Measurements from ENCODE around the gene COL9A2.

COL9A2 gene

DNA sequence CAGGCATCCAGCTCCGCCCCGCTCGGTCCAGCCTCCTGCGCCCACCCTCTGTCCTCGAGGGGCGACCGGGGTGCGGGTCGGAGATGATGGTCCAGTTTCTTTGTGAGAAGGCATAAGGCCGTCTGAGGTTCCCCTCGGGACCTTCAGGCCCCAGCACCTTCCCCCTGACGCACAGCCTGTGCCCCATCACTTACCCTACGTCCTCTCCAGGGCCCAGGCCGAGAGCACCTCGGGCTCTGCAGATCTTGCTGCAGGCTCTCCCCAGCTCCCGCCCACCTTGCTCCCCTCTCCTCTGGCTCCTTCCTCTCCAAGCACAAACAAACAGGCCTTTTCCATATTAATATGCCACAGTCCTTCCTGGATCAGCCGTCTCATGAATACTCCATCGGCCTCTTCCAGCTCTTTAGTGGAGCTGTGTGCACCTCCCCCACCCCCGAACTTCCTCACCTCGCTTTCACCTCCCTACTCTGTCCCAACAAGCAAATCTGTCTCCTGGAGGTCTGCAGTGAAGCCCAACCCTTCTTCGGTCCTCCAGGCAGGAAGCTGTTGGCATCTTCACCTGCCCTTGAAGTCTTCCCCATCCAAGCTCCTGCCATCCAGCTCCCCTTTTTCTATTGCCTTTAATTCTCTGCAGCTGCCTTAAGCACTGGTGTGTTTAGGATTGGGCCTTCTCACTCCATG, 448 bp upstream of the COL9A2 start:
- DNase-seq, result no peak

DNA sequence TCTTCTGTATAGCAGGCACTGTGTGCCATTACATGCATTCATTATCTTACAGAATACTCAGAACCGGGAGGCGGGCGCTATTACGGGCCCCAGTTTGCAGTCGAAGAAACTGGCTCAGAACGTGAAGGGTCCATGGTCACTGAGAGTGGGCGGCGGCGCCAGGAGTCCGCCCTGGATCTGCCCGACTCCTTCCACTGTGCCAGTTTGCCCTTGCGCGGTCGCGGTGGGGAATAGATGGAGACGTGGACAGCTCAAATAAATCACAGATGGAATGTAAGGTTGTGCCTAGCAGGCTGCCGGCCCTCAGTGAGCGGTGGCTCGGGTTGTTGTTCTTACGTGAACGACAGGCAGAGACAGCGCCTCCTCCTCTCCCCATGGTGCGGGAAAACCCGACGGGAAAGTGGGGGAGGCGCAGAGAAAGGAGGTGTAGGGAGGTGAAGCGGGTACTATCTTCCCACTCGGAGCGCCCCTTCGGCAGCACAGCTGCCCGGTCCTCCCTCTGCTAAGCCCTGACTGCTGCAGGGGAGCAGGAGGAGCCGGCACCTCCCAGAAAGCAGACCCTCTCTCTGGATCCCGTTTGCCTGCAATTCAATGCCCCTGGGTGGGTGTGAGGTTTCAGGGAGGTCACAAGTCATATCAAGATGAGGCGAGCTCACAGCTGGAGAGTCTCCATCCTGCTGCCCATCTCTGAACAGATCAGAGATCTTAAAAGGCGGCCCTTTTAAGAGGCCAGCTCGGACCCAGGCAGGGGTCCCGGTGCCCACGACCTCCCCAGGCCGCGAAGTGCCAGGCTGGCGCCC, 1.1 kb downstream of the COL9A2 start:
- DNase-seq, result no peak

DNA sequence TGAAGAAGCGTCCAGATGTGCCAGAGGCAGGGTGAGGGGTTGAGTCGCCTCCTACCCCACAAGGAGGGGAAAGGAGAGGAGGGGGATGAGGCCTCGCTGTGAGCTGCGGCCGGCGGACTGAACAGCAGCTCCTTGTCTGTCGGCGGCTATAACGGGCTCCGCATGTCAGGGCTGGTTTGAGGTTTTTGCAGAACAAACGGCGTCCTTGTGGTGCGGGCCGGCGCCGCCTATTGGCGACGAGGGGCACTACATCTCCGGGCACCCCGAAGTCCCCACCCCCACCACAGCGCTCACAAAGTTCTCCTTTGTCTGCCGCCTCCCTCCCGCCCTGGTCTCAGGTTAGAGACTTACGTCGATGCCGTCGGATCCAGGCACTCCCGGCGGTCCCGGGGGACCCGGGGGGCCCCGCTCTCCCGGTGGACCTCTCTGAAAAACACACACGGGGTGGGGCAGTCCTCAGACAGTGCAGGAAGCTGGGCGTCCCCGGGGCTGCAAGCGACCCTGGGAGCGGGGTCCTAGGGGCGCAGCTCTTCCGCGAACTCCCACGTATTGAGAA, 1.8 kb downstream of the COL9A2 start:
- DNase-seq, result peak; percentile 72

DNA sequence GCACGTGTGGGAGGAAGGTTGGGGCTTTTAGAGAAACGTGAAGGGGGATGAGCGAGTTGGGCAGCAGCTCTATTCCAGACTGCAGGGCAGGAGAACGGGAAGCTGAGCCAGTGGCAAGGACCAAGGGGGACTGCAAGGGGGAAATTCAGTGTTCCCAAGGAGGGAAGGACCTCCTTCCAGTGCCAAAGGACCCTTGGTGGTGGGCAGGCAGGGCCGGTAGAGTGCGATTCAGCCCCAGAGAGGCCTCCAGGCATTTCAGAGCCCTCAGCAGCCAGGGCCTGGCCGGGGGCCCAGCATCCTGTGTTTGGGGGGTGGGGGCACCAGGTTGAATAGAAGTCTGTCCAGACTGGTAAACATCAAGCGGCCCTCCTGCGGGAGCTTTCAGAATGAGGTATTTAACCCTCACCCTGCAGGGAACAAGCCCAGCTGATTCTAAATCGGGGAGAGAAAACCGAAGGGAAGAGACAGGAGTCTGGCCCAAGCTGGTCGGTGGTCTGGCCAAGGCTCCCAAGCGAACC, 2.3 kb downstream of the COL9A2 start:
- DNase-seq, result no peak

DNA sequence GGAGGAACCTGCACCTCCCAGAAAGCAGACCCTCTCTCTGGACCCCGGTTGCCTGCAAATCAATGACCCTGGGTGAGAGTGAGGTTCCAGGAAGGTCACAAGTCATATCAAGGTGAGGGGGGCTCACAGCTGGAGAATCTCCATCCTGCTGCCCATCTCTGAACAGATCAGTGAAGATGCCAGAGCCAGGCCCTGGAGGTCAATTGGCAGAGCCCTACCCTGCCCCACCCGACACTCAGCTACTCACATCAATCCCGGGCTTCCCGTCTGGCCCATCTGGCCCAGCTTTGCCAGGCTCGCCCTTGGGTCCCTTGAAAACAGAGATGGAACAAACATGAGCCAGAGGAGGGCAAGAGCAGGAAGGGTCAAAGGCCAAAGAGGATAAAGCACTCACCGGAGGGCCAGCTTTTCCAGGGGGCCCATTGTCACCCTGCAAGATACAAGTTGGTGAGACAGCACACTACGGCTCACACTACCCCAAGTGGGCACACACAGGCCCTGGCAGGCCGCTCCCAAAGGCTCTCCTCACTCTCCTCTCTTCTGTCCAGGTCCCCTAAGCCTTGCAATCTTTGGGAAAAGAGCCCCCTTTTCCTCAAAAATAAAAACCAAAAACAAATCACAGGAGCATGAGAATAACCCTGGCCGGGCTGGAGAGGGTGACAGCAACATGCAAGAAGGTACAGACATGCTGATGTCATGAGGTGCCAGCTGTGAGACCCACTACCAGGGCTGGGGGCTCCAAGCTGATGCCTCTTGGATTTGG, 2.9 kb downstream of the COL9A2 start:
- no peak for DNase-seq

DNA sequence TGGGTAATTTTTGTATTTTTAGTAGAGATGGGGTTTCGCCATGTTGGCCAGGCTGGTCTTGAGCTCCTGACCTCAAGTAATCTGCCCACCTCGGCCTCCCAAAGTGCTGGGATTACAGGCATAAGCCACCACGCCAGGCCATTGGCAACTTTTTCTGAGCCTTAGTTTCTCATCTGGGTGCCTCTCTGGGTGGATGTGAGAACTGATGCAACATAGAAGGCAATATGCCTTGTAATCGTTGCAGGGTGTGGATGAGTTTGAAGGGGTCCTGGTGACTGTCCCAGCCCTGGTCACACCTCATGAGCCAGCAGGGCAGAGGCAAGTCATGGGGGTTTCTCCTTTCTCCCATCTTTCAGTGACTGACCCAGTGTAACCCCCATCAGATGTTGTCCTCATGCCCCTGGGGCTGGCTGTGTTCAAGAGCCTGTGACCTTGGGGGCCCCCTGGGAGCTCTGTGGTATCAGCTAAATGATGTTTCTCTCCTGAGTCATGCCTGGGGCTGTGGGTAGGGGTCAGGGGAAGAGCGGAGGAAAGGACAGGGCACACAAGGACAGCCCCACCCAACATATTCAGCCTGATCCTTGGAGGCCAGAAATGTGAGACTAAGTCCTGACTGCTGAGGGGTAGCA, 3.6 kb downstream of the COL9A2 start:
- no peak for DNase-seq

DNA sequence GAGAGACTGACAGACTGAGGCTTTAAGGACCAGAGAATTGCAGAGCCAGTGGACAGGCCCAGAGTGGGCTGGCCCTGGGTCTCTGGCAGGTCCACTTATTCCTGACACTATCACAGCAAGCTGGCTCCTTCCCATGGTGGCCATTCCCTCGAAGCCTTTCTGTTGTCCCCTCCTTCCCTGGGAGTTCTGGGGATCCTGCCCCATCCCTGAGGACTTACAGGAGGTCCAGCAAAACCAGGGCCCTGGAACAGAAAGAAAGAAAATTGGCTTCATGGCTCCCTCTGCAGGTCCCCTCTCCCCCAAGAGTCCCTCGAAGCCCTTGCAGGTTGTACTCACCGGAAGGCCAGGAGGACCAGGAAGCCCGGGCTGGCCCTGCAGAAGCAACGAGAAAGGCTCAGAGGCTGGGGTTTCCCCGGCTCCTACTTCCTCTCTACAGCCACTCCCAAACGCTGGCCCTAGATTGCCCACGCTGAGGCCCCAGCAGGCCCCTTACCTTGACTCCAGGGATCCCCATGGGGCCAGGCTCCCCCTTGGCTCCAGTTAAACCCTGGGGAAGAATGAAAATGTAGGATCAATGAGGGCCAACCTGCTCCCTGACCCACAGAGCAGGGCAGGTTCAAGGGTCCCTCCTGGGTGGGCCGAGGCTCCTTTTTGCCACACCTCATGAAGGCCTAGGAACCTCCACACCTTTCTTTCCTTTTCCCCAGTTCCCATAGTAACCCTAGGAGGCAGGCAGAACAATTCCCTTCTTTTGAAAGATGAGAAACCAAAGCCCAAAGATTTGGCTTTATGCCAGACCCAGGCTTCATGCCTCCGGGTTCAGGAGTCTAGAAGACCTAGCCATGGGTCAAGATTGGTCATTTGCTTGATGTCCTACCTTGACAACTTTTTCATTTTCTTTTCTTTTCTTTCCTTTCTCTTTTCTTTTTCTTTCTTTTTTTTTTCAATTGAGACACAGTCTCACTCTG, 4.6 kb downstream of the COL9A2 start:
- no peak for DNase-seq

DNA sequence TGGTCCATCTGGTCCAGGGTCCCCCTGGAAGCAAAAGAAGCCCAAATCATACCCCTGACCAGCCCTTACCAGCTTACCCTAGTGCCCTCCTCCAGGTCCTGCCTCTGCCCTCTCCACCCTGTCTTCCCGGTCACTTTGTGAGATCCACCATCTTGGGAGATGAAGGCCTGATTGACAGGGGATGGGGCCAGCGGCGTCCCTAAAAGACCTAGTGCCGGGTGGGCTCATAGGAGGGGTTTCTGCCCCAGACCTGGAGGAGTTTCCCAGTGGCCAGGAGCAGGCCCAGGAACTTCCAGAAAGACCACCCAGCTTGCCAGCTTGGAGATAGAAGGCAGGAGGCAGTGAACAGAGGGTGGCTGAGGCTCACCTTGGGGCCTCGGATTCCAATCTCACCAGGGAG, 5.4 kb downstream of the COL9A2 start:
- no peak for DNase-seq

DNA sequence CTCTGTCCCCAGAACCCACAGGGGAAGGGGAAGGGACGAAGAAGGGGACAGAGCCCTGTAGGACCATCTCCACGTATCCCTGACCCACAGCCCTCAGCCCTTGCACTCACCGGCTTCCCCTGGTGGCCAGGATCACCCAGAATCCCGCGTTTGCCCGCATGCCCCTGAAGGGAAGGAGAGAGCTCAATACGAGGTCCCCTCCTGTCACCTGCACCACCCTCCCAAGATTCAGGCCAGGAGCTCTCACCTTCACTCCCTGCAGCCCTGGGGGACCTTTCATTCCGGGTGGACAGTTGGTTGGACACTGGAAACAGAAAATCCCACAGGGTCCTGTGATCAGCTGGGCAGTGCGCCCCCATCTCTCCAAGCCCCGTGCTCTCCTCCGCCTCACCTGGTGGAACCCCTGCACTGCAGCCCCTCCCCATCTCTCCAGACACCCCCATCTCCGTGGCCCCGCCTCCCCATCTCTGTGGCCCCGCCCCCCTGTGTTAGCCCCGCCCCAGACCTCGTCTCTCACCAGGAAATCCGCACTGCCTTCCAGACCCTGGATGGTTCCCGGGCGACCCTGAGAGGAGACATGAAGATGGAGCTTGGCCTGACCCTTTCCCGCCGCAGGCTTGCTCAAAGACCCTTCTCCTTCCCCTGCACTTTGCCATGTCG, 6.0 kb downstream of the COL9A2 start:
- DNase-seq, result no peak

DNA sequence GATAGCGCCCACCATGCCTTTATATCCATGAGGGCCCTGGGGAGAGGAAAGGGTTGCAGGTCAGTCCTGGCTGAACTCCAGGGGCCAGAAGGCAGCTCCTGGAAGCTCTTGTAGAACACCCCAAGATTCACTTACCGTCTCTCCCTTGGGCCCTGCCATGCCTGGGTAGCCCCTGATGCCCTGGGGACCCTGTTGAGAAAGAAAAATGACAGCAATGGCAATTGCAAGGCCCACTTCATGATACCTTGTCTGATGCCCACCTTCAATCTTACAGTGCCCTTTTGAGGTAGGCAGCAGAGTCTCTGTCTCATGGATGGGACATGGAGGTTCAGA, 7.0 kb downstream of the COL9A2 start:
- DNase-seq, result no peak

DNA sequence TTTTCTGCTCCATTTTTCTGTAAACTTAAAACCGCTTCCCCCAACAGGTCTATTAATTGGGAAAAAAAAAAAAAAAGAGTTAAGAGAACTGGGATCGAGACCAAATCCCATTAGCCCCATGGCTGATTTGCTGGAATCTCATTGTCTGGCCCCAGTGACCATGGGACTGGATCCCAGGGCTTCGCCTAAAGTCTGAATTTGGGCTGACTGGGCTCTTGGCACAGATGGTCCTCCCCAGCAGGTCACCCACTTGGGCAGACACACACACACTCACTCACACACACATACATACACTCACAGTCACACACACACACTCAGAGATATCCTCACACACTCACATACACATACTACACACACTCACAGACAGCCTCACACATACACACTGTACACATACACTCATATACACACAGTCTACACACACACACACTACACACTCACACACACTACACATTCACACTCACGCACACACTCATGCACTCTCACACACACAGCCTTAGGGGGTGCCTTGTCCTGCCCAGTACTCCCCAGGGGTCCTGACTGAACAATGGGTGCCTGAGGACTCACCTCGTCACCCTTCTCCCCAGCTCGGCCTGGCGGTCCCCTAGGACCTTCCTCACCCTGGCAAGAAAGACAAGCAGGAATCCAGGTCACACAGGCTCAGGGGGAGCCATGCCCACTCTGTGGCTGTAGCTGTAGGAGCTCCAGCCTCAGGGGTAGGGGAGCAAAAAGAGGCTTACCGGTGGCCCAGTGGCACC, 7.5 kb downstream of the COL9A2 start:
- DNase-seq, result no peak

DNA sequence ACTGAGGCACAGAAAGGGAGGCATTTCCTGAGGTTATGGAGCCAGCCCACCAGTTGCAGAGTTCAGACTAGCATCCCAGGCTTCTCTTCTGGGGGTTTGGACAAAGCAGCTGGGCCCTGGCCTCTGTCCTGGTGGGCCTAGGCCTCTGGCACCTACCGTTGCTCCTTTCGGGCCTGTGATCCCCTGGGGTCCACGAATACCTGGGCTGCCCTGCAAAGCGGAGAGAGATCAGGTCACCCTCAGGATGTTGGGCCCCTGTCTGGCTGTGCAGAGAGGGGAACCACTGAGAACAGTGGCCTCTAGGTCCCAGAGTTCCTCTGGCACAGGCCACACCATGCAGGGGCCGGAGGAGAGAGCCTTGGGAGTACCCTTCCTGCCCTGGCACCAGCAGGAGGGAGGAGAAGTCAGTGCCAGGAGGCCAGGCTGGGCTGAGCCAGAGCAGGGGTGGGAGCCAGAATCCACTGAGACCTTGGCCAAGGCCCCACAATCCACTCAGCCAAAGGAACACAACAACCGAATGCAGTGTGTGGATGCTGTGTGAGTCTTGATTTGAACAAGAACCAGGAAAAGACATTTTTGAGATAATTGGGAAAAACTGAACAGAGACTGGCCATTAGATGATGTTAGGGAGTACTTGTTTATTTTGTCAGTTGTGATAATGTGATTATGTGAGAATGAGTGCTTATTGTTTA, 8.9 kb downstream of the COL9A2 start:
- DNase-seq, result no peak

DNA sequence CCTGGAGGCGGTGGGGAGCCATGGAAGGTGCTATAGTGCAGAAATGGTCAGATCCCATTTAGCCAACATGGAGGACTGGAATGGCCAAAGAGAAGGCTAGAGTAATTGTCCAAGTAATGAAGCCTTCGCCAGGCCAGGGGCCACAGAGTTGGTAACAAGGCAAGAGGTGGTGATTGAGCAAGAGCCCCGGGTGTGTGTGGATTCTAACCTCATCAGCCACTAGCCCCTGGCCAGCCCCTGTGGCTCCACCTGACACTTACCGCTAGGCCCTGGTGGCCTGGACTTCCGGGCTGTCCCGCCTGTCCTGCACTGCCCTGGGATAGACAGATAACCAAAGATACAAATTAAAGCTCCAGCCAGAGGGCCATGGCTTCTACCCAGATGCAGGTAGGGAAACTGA, 9.9 kb downstream of the COL9A2 start:
- DNase-seq, result no peak

DNA sequence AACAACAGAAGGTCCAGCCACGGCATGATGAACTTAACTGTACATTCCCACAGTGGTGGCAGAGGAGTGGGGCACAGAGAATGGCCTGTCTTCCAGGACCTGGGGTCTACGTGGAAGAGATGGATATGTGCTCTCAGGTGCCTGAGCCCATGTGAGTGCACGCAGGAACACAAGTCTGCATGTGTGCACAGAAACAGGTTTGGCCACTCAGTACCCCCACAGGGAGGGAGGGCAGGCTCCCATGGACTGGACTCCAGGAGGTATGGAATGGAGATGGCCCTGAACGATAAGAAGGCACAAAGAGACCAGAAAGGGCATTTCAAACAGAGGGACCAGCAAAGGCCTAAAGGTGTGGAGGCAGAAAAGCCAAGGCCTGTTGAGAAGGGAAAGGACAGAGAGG, 10.8 kb downstream of the COL9A2 start:
- DNase-seq, result no peak

DNA sequence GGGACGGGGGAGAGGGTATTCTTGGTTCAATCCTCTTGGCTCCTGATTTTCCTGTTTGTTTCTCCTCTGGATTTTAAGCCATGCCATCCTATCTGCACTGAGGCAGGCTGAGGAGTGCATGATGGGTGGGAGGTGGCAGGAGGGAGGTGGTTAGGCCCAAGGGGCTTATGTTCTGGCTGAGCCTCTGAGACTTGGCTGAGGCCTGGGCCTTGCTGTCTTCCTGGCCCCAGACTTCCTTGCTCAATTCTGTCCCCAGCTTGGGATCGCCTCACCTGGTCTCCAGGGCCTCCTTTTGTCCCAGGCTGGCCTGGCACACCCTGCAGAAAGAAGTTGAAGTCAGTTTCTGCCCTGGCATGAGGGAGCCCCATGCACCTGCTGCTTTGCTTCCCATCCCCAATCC, 11.2 kb downstream of the COL9A2 start:
- no peak for DNase-seq

DNA sequence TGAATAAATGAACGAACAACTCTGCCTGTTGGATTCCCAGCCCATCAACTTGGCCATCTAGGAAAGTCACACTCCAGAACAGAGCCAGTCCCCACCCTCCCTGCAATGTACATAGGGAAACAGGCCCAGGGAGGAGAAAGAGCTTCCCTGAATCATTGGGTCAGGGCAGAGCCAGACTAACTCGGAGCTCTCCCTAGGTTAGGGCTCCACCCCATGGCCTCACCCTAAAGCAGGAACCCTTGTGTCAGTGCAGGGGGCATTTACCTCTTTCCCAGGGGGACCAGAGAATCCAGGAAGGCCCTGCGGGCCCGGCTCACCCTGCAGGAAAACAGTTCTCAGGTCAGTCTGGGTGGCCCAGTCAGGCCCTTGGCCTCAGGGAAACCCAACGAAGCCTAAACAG, 11.6 kb downstream of the COL9A2 start:
- DNase-seq, result no peak

DNA sequence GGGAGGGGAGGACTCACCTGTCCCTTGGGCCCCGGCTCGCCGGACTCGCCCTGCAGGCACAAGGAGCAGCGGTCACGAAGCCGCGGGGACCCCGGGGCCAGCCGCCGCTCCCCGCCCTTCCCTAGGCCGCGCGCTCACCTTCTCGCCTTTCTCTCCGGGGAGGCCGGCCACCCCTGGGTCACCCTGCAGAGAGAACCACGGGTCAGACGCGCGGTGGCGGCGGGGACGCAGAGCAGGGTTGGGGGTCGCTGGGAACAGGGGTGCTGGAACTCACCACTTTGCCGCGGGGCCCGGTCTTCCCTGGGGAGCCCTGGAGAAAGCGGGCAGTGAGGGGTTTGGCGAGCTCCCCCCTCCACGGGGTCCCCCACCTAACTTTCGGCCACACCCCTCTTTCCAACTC, 13.3 kb downstream of the COL9A2 start:
- DNase-seq, result no peak

DNA sequence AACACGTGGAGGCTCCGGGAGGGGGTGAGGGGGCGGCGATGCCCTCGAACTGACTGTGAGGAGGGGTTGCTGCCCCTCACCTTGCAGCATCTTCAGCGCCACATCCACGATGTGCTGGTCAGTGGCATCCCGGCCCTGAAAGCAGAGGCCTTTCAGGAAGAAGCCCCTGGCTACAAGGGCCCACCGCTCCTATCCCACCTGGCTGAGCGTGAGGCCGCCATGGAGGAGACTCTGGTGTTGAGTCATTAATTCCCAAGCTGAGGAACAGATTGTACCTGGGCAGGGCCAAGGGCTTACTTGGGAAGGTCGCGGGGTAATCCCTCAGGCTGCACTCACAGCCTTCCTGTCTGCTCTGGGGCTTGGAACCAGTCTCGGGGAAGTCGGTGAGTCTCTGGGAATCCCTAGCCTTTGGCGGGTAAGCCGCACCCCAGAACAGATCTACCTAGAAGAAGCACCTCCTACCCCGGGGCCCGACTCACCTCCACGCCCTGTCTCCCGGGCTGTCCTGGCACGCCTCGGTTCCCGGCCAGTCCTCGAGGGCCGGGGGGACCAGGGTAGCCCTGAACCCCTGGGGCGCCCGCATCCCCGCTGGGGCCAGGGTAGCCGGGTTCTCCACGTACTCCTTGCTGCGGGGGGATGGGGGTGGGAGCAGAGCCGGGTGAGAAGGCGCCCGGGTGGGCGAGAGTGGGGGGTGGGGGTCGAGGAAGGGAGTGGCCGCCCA, 13.9 kb downstream of the COL9A2 start:
- no peak for DNase-seq

DNA sequence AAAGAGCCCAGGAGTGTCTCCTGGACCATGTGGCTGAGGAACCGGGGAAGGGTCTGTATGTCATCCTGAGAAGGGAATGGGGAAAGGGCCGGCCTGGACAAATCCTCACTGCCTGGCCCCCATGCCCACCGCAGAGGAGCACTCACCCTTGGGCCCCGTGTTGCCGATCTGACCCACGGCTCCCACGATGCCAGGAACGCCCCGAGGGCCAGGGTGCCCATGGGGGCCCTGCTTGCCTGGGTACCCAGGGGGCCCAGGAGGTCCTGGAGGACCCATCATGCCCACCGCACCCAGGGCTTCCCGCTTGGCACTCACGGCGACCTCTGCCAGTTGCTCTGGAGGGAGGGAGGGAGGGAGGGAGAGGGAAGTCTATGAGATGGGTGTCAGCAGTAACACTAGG, 14.6 kb downstream of the COL9A2 start:
- DNase-seq, result no peak
